H1 (cell line): ENCODE data around the gene HMCN2. TPM values are rescaled to one million over a fixed set of nuclear protein-coding genes. Genes with fewer than 3 reads are reported as not detected.

ENCODE experiments used
- CTCF ChIA-PET: fragments of 300-600 bp; sonication (Branson Sonifier 250); formaldehyde crosslinking; loops from one replicate; lab custom pipeline; 2021; ENCODE audit not compliant: partially characterized antibody; lab: Charles Lee
- POLR2A ChIA-PET: fragments of 300-600 bp; sonication (Branson Sonifier 250); formaldehyde crosslinking; loops from one replicate; lab custom pipeline; 2021; ENCODE audit warnings: inconsistent platforms; ENCODE audit not compliant: partially characterized antibody; lab: Charles Lee
- DNase-seq, 2 experiments: peaks; one replicate each; pipeline versions ENCODE4 v3.0.0 to v3.0.0-alpha.2; 2010 to 2022; ENCODE audit warnings: low spot score in 2 of 2, low read depth in 1 of 2, mixed read lengths in 1 of 2
- FAIRE-seq: peaks from 2 replicates; lab custom pipeline; 2011; peaks lifted over from hg19 to GRCh38; lab: Jason Lieb, UNC
- H2AFZ ChIP-seq: 2 replicates; pipeline ENCODE4 v1.8.1; 2012; ENCODE audit warnings: low read length, inconsistent platforms
- H2AK5ac ChIP-seq: 2 replicates; pipeline ENCODE4 v1.6.1; 2013; ENCODE audit warnings: low read depth, low read length
- H2BK120ac ChIP-seq: replicated peaks from 2 replicates; pipeline ENCODE3; 2013; ENCODE audit warnings: low read depth, low read length, inconsistent platforms
- H2BK12ac ChIP-seq: 2 replicates; pipeline ENCODE4 v1.6.1; 2013; ENCODE audit warnings: low read depth, low read length
- H2BK15ac ChIP-seq: 2 replicates; pipeline ENCODE4 v1.6.1; 2013; ENCODE audit warnings: low read length
- H2BK20ac ChIP-seq: 2 replicates; pipeline ENCODE4 v1.6.1; 2013; ENCODE audit warnings: low read length
- H2BK5ac ChIP-seq: 2 replicates; pipeline ENCODE4 v1.6.1; 2013; ENCODE audit warnings: low read depth, low read length
- H3K14ac ChIP-seq: 2 replicates; pipeline ENCODE4 v1.6.1; 2013; ENCODE audit warnings: inconsistent platforms; ENCODE audit not compliant: insufficient read length
- H3K18ac ChIP-seq: 2 replicates; pipeline ENCODE4 v1.6.1; 2013; ENCODE audit warnings: low read length; ENCODE audit errors: extremely low read depth
- H3K23ac ChIP-seq: 2 replicates; pipeline ENCODE4 v1.6.1; 2013; ENCODE audit warnings: inconsistent platforms; ENCODE audit not compliant: insufficient read length
- H3K23me2 ChIP-seq: 2 replicates; pipeline ENCODE4 v1.6.1; 2013; ENCODE audit warnings: low read depth, low read length
- H3K27ac ChIP-seq: 2 replicates; pipeline ENCODE4 v1.6.1; 2011; ENCODE audit warnings: low read depth, low read length, inconsistent platforms
- H3K27me3 ChIP-seq, 4 experiments: replicated peaks in 1 of 4; 1 replicate in 1 of 4; 2 replicates in 3 of 4; pipeline versions ENCODE4 v1.6.1 to v1.8.1; 2011 to 2013; ENCODE audit warnings: low read length in 3 of 4, mild to moderate bottlenecking in 3 of 4, inconsistent platforms in 2 of 4, mixed read lengths in 2 of 4, moderate library complexity in 1 of 4; ENCODE audit not compliant: control insufficient read depth in 3 of 4, insufficient read depth in 3 of 4; ENCODE audit errors: extremely low read depth in 1 of 4
- H3K36me3 ChIP-seq, 4 experiments: 2 replicates each; pipeline versions ENCODE4 v1.6.1 to v1.8.1; 2011 to 2013; ENCODE audit warnings: mild to moderate bottlenecking in 4 of 4, low read length in 3 of 4, moderate library complexity in 2 of 4, control low read depth in 1 of 4, inconsistent platforms in 1 of 4; ENCODE audit not compliant: insufficient read depth in 4 of 4, control insufficient read depth in 2 of 4
- H3K4ac ChIP-seq: replicated peaks from 2 replicates; pipeline ENCODE3; 2013; ENCODE audit warnings: low read length, low read depth, mixed read lengths, inconsistent platforms; ENCODE audit not compliant: insufficient read length
- H3K4me1 ChIP-seq, 4 experiments: replicated peaks in 1 of 4; 1 replicate in 1 of 4; 2 replicates in 3 of 4; pipeline versions ENCODE4 v1.6.1 to v1.8.1; 2011 to 2013; ENCODE audit warnings: low read length in 3 of 4, inconsistent platforms in 2 of 4, mixed read lengths in 1 of 4; ENCODE audit not compliant: insufficient read depth in 4 of 4, control insufficient read depth in 3 of 4
- H3K4me2 ChIP-seq, 2 experiments: 2 replicates each; pipeline versions ENCODE4 v1.6.1 to v1.8.1; 2011 to 2013; ENCODE audit warnings: low read depth in 2 of 2, low read length in 2 of 2, control low read depth in 1 of 2, inconsistent platforms in 1 of 2, mild to moderate bottlenecking in 1 of 2; ENCODE audit not compliant: insufficient read depth in 1 of 2
- H3K4me3 ChIP-seq, 4 experiments: fragments of 200-600, 300-600 bp in 1 of 4; sonication (generic), shearing (Covaris generic), sonication (Bioruptor Twin) in 1 of 4; 2 replicates each; pipeline versions ENCODE4 v1.5.1 to v1.8.1; 2011 to 2016; ENCODE audit warnings: low read length in 4 of 4, low read depth in 3 of 4, control low read depth in 2 of 4, inconsistent platforms in 2 of 4, mild to moderate bottlenecking in 2 of 4, mixed read lengths in 1 of 4, moderate library complexity in 1 of 4; ENCODE audit not compliant: insufficient read depth in 2 of 4; ENCODE audit errors: extremely low read depth in 1 of 4
- H3K56ac ChIP-seq: replicated peaks from 2 replicates; pipeline ENCODE3; 2013; ENCODE audit warnings: low read depth, mild to moderate bottlenecking, mixed read lengths, low read length, inconsistent platforms; ENCODE audit not compliant: insufficient read length
- H3K79me1 ChIP-seq: 2 replicates; pipeline ENCODE4 v1.6.1; 2013; ENCODE audit warnings: low read depth, low read length, control low read depth
- H3K79me2 ChIP-seq, 2 experiments: 2 replicates each; pipeline versions ENCODE4 v1.6.1 to v1.8.1; 2012 to 2013; ENCODE audit warnings: low read length in 2 of 2, mild to moderate bottlenecking in 2 of 2, inconsistent platforms in 1 of 2; ENCODE audit not compliant: insufficient read depth in 2 of 2, control insufficient read depth in 1 of 2
- H3K9ac ChIP-seq, 4 experiments: replicated peaks in 1 of 4; 1 replicate in 1 of 4; 2 replicates in 3 of 4; pipeline versions ENCODE4 v1.6.1 to v1.8.1; 2011 to 2013; ENCODE audit warnings: low read depth in 3 of 4, low read length in 3 of 4, control low read depth in 2 of 4, mild to moderate bottlenecking in 2 of 4, moderate library complexity in 2 of 4, inconsistent platforms in 1 of 4; ENCODE audit errors: extremely low read depth in 1 of 4
- H3K9me3 ChIP-seq, 2 experiments: 2 replicates each; pipeline versions ENCODE4 v1.6.1 to v1.8.1; 2012 to 2013; ENCODE audit warnings: mild to moderate bottlenecking in 2 of 2, moderate library complexity in 2 of 2, control low read depth in 1 of 2, inconsistent platforms in 1 of 2, low read depth in 1 of 2, low read length in 1 of 2, mixed read lengths in 1 of 2; ENCODE audit not compliant: insufficient read depth in 2 of 2
- H4K20me1 ChIP-seq, 2 experiments: replicated peaks in 1 of 2; 2 replicates each; pipeline versions ENCODE3 to v1.8.1; 2011 to 2013; ENCODE audit warnings: inconsistent platforms in 2 of 2, low read length in 2 of 2, mild to moderate bottlenecking in 1 of 2; ENCODE audit not compliant: insufficient read depth in 2 of 2, control insufficient read depth in 1 of 2
- H4K5ac ChIP-seq: 2 replicates; pipeline ENCODE4 v1.6.1; 2013; ENCODE audit warnings: low read length, low read depth, mixed read lengths, inconsistent platforms; ENCODE audit not compliant: insufficient read length
- H4K8ac ChIP-seq: 2 replicates; pipeline ENCODE4 v1.8.0; 2013; ENCODE audit warnings: mild to moderate bottlenecking, moderate library complexity, low read length, inconsistent platforms; ENCODE audit not compliant: insufficient read depth; ENCODE audit errors: extremely low read depth
- H4K91ac ChIP-seq: replicated peaks from 2 replicates; pipeline ENCODE3; 2013; ENCODE audit warnings: low read length, mixed read lengths, inconsistent platforms; ENCODE audit not compliant: insufficient read length
- ASH2L ChIP-seq: fragments of 200-600, 300-600 bp; sonication (generic); IDR thresholded peaks from one replicate; pipeline ENCODE4 v1.7.1; 2017; ENCODE audit warnings: low read length
- CHD2 ChIP-seq: IDR thresholded peaks from 2 replicates; pipeline ENCODE4 v1.6.1; 2012; ENCODE audit warnings: low read length, improper control_type of control experiment
- EZH2 ChIP-seq: fragments of 200-600 bp; sonication (generic); IDR thresholded peaks from 2 replicates; pipeline ENCODE4 v1.7.1; 2012; ENCODE audit warnings: low read depth, mild to moderate bottlenecking, moderate library complexity, low read length, inconsistent platforms; ENCODE audit not compliant: severe bottlenecking
- NANOG ChIP-seq: IDR thresholded peaks from 2 replicates; pipeline ENCODE4 v1.6.1; 2011; ENCODE audit warnings: low read length, low read depth, mild to moderate bottlenecking, inconsistent platforms; ENCODE audit not compliant: insufficient read depth, poor library complexity, severe bottlenecking
- SAP30 ChIP-seq: fragments of 300-600 bp; sonication (generic); IDR thresholded peaks from 2 replicates; pipeline ENCODE4 v1.7.1; 2012; ENCODE audit warnings: low read length, moderate library complexity, mild to moderate bottlenecking, inconsistent platforms; ENCODE audit not compliant: insufficient read depth, insufficient replicate concordance
- SRF ChIP-seq: IDR thresholded peaks from 2 replicates; pipeline ENCODE4 v1.6.1; 2011; ENCODE audit warnings: mild to moderate bottlenecking, low read depth, low read length, moderate library complexity
- SUZ12 ChIP-seq: fragments of 200-600 bp; sonication (generic); IDR thresholded peaks from 2 replicates; pipeline ENCODE4 v1.6.1; 2012; ENCODE audit warnings: mild to moderate bottlenecking, inconsistent platforms, low read length, moderate library complexity, mixed read lengths
- WGBS, 2 experiments: shearing (Covaris generic) in 1 of 2; methylation state at CpG; one replicate each; pipeline versions ENCODE4 v1.1.6 to v1.1.7; 2013 to 2015; ENCODE audit warnings: low lambda C conversion rate in 2 of 2, mixed read lengths in 2 of 2, inconsistent platforms in 1 of 2, low coverage in 1 of 2, missing lambda C conversion rate in 1 of 2; ENCODE audit not compliant: insufficient replicate concordance in 2 of 2, insufficient coverage in 1 of 2, insufficient read length in 1 of 2; ENCODE audit errors: extremely low coverage in 1 of 2, missing lambda C conversion rate in 1 of 2; 5-methylcytosine and 5-hydroxymethylcytosine counted together
- polyA plus RNA-seq, 7 experiments: library from polyadenylated mRNA; depleted of rRNA in 3 of 7; stranded (reverse) in 5 of 7; unstranded in 2 of 7; fragments of >200 nt in 5 of 7; fragments of 200-250 nt in 2 of 7; gene quantifications; 1 replicate in 5 of 7; 2 replicates in 1 of 7; 4 replicates in 1 of 7; pipeline versions ENCODE4 v1.2.1 to v1.2.3, GENCODE V29; 2011 to 2013; ENCODE audit warnings: missing spikeins in 2 of 7, mixed read lengths in 2 of 7
- total RNA-seq: library from RNA; stranded (reverse); fragmentation: NEBNext Ultra II Directional; extraction: Animal tissue kit (Norgen Biotek cat#: 25700); gene quantifications from 2 replicates; pipeline ENCODE4 v1.2.1, GENCODE V29; 2021
- TF ChIP-seq, protein P1 (sequence below): IDR thresholded peaks from 2 replicates; pipeline ENCODE4 v1.6.1; 2012; ENCODE audit warnings: inconsistent platforms

Gene HMCN2
- total and polyA plus RNA-seq, 2 of the 8 experiments (the other 6 are each of a cell fraction or from before 2014, with no cell fraction given), result 5.0 to 9.1 TPM

DNA sequence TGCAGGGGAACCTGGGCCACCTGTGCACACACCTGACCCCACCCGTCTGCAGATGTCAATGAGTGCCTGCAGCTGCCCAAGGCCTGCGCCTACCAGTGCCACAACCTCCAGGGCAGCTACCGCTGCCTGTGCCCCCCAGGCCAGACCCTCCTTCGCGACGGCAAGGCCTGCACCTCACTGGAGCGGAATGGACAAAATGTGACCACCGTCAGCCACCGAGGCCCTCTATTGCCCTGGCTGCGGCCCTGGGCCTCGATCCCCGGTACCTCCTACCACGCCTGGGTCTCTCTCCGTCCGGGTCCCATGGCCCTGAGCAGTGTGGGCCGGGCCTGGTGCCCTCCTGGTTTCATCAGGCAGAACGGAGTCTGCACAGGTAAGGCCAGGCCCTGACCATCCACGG lies 164.7 kb downstream of the HMCN2 start:
- no peaks in the 10 kb centered on the region for H4K20me1 ChIP-seq
- no peak overlapping the region for H3K4ac ChIP-seq
- CTCF ChIA-PET, result interaction anchor here (0.7 to 2.4 kb wide), 3 partner anchors 10 to 18 kb away, joined by 3 to 10 read pairs (median 3); no protein-coding TSS in a partner anchor
- H3K9me3 ChIP-seq, result no peaks in the 10 kb centered on the region
- H4K8ac ChIP-seq, result no peak overlapping the region
- no peaks in the 10 kb centered on the region for H3K79me2 ChIP-seq
- H2BK5ac ChIP-seq, result no peak overlapping the region; the same call in 1 of the 2 replicates
- DNase-seq, result no peak
- H3K56ac ChIP-seq, result no peak overlapping the region
- no peak overlapping the region for H2BK120ac ChIP-seq
- peaks cover 1 to 27% (median 20%) of the 10 kb centered on the region in 4 experiments; a peak in 6 of 7 replicates for H3K27me3 ChIP-seq
- POLR2A ChIA-PET, result interaction anchor here (1.4 kb wide), 1 partner anchor 19 kb away, joined by 6 read pairs; no protein-coding TSS in a partner anchor
- H3K4me1 ChIP-seq, result peaks cover 0 to 22% (median 11%) of the 10 kb centered on the region in 4 experiments; a peak in 6 of 7 replicates
- no peak overlapping the region for H2BK20ac ChIP-seq
- no peak overlapping the region for H4K5ac ChIP-seq
- H4K91ac ChIP-seq, result no peak overlapping the region
- no peak overlapping the region for H3K27ac ChIP-seq
- H3K23ac ChIP-seq, result no peak overlapping the region
- H2BK12ac ChIP-seq, result 0 out of 2 replicates have a peak overlapping the region, but pooled peaks have one; percentile 23
- H3K9ac ChIP-seq, result no peak overlapping the region
- no peak overlapping the region for H3K18ac ChIP-seq
- no peaks in the 10 kb centered on the region for H3K36me3 ChIP-seq
- H2BK15ac ChIP-seq, result no peak overlapping the region
- peaks cover 8% of the 10 kb centered on the region for H3K23me2 ChIP-seq
- no peak overlapping the region for H3K4me2 ChIP-seq
- no peak overlapping the region for H2AFZ ChIP-seq
- FAIRE-seq, result no peak
- no peaks in the 10 kb centered on the region for H3K79me1 ChIP-seq
- no peak overlapping the region; the same call in 1 of the 2 replicates for H2AK5ac ChIP-seq
- no peak for TF ChIP-seq SAP30
- TF ChIP-seq EZH2, result no peak
- TF ChIP-seq NANOG, result no peak
- TF ChIP-seq SUZ12, result no peak
- TF ChIP-seq SRF, result no peak
- TF ChIP-seq ASH2L, result no peak
- no peak for TF ChIP-seq CHD2
- TF ChIP-seq, protein P1, sequence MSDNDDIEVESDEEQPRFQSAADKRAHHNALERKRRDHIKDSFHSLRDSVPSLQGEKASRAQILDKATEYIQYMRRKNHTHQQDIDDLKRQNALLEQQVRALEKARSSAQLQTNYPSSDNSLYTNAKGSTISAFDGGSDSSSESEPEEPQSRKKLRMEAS, result no peak
- TF ChIP-seq, all 59 proteins: peak for 0
- H3K4me3 ChIP-seq, result no peak overlapping the region
- 86% methylated on average over 18 of the region's 18 CpGs; no CpG with 5 or more reads in 1 of the 2 experiments for WGBS, 2 experiments
- H3K14ac ChIP-seq, result no peak overlapping the region
